K562 (cell line): ENCODE results near the gene BRD7. TPM values are rescaled to one million over a fixed set of nuclear protein-coding genes. Genes with fewer than 3 reads are reported as not detected.

Experiments used
- ATAC-seq: fragments of 200-7000 bp; cut with Tn5 transposase; 3 replicates; pipeline ENCODE4 v1.9.1; 2020; ENCODE audit warnings: moderate library complexity
- BruUV-seq: library from RNA; stranded (reverse); fragments of 400-500 nt; replicated peaks from 2 replicates; lab custom pipeline; 2021; lab: Mats Ljungman, UMichigan
- CTCF ChIA-PET: fragments of 300-600 bp; formaldehyde crosslinking; extraction: SDS; loops from one replicate; lab custom pipeline; 2021; ENCODE audit warnings: low intra/inter-chr PET ratio; lab: Yijun Ruan, JAX
- POLR2A ChIA-PET: fragments of 300-600, 350-650 bp; sonication (Branson Sonifier 250); formaldehyde crosslinking; extraction: SDS; loops from one replicate; lab custom pipeline; 2021; ENCODE audit warnings: antibody characterized with exemption, inconsistent platforms; lab: Yijun Ruan, JAX
- DNase-seq, 4 experiments: peaks; one replicate each; pipeline versions ENCODE4 v3.0.0 to v3.0.0-alpha.2; 2011 to 2018; ENCODE audit warnings: low spot score in 3 of 4, mixed read lengths in 3 of 4; ENCODE audit errors: extremely low read depth in 1 of 4
- FAIRE-seq: peaks from 2 replicates; lab custom pipeline; 2011; peaks lifted over from hg19 to GRCh38; lab: Jason Lieb, UNC
- H2AFZ ChIP-seq: 2 replicates; pipeline ENCODE4 v1.6.0; 2011; ENCODE audit warnings: low read depth, low read length, control low read depth, inconsistent platforms
- H3K27ac ChIP-seq: fragments of 200-600 bp; 3 replicates; pipeline ENCODE4 v1.8.0; 2011; ENCODE audit warnings: low read depth, mild to moderate bottlenecking, control low read depth, inconsistent platforms, low read length, moderate library complexity, mixed read lengths; ENCODE audit errors: extremely low read depth
- H3K27me3 ChIP-seq, 2 experiments: fragments of 300-600 bp in 1 of 2; 2 replicates in 1 of 2; 3 replicates in 1 of 2; pipeline versions ENCODE4 v1.6.0 to v1.8.0; 2011; ENCODE audit warnings: inconsistent platforms in 2 of 2, low read length in 2 of 2, mild to moderate bottlenecking in 1 of 2, mixed read lengths in 1 of 2, moderate library complexity in 1 of 2; ENCODE audit not compliant: control insufficient read depth in 2 of 2, insufficient read depth in 2 of 2
- H3K36me3 ChIP-seq: fragments of 300-600 bp; 3 replicates; pipeline ENCODE4 v1.8.0; 2011; ENCODE audit warnings: mild to moderate bottlenecking, low read length, inconsistent platforms; ENCODE audit not compliant: control insufficient read depth, insufficient read depth
- H3K4me1 ChIP-seq, 2 experiments: fragments of 200-600 bp in 1 of 2; replicated peaks in 1 of 2; 2 replicates in 1 of 2; 3 replicates in 1 of 2; pipeline versions ENCODE4 v1.5.1 to v1.8.0; 2011; ENCODE audit warnings: inconsistent platforms in 2 of 2, low read length in 2 of 2, mild to moderate bottlenecking in 1 of 2, mixed read lengths in 1 of 2, moderate library complexity in 1 of 2; ENCODE audit not compliant: control insufficient read depth in 2 of 2, insufficient read depth in 2 of 2
- H3K4me2 ChIP-seq: 2 replicates; pipeline ENCODE4 v1.6.1; 2011; ENCODE audit warnings: low read length, control low read depth, inconsistent platforms, mixed read lengths; ENCODE audit not compliant: insufficient read depth
- H3K4me3 ChIP-seq: fragments of 200-600 bp; sonication (generic), shearing (Covaris generic); 2 replicates; pipeline ENCODE4 v1.5.1; 2016; ENCODE audit warnings: control low read depth, inconsistent platforms
- H3K79me2 ChIP-seq: fragments of 200-600 bp; 3 replicates; pipeline ENCODE4 v1.8.0; 2011; ENCODE audit warnings: low read length, inconsistent platforms; ENCODE audit not compliant: control insufficient read depth, insufficient read depth
- H3K9ac ChIP-seq, 2 experiments: 2 replicates each; pipeline versions ENCODE4 v1.6.0 to v1.6.1; 2011; ENCODE audit warnings: low read depth in 2 of 2, low read length in 2 of 2, control low read depth in 1 of 2, inconsistent platforms in 1 of 2, mild to moderate bottlenecking in 1 of 2, mixed read lengths in 1 of 2; ENCODE audit not compliant: insufficient read depth in 1 of 2
- H3K9me1 ChIP-seq: one replicate; pipeline ENCODE4 v1.6.0; 2011; ENCODE audit warnings: inconsistent platforms, mild to moderate bottlenecking, low read length, moderate library complexity; ENCODE audit not compliant: control insufficient read depth, insufficient read depth
- H3K9me3 ChIP-seq: replicated peaks from 2 replicates; pipeline ENCODE4 v1.5.1; 2011; ENCODE audit warnings: low read depth, low read length, inconsistent platforms; ENCODE audit not compliant: control insufficient read depth, insufficient read depth
- H4K20me1 ChIP-seq: replicated peaks from 2 replicates; pipeline ENCODE4 v1.6.1; 2011; ENCODE audit warnings: low read length, inconsistent platforms, mixed read lengths; ENCODE audit not compliant: control insufficient read depth, insufficient read depth
- FOXJ2 ChIP-seq: fragments of 200-800 bp; sonication (Bioruptor generic); IDR thresholded peaks from 2 replicates; pipeline ENCODE4 v1.6.1; 2016; ENCODE audit warnings: missing genetic modification characterization, missing compliant biosample characterization
- POLR2G ChIP-seq: fragments of 200-400 bp; formaldehyde crosslinking; IDR thresholded peaks from 2 replicates; pipeline ENCODE4 v1.6.1; 2017; ENCODE audit warnings: low read depth, mild to moderate bottlenecking, antibody characterized with exemption, low read length, moderate library complexity
- XRCC4 ChIP-seq: IDR thresholded peaks from one replicate; pipeline ENCODE4 v1.6.1; 2011; ENCODE audit not compliant: insufficient read depth, insufficient read length; ENCODE audit errors: extremely low read depth
- WGBS: fragments of 100-300 bp; shearing (Covaris generic); methylation state at CpG from one replicate; pipeline ENCODE4 v1.1.6; 2016; ENCODE audit warnings: low coverage, mixed read lengths; ENCODE audit not compliant: insufficient coverage; ENCODE audit errors: missing lambda C conversion rate; 5-methylcytosine and 5-hydroxymethylcytosine counted together
- in situ Hi-C: fragments of 300-500 bp; cut with MboI; formaldehyde crosslinking; loops from 4 replicates; pipeline ENCODE4 v1.15.0; 2018; ENCODE audit warnings: inconsistent platforms, mixed read lengths
- intact Hi-C: fragments of 100-400 bp; cut with micrococcal nuclease; formaldehyde crosslinking; loops from 2 replicates; pipeline ENCODE4 v1.14.2; 2022
- polyA plus RNA-seq, 8 experiments: library from polyadenylated mRNA; depleted of rRNA in 4 of 8; stranded (reverse) in 5 of 8; unstranded in 3 of 8; fragments of >200 nt; fragmentation: Nextera tagmentation in 2 of 8; fragmentation: Illumina TruSeq in 1 of 8; extraction: Ambion mirVana in 2 of 8; extraction: Trizol in 1 of 8; gene quantifications; 2 replicates each; pipeline versions ENCODE4 v1.2.1 to v1.2.3, GENCODE V29; 2011 to 2014; ENCODE audit warnings: inconsistent platforms in 1 of 8, missing spikeins in 1 of 8
- total RNA-seq, 7 experiments: library from RNA; depleted of rRNA in 6 of 7; stranded (reverse); fragments of >200 nt in 6 of 7; fragmentation: Illumina TruSeq in 2 of 7; extraction: Trizol in 2 of 7; gene quantifications; 2 replicates each; pipeline versions ENCODE4 v1.2.1 to v1.2.3, GENCODE V29; 2011 to 2021; ENCODE audit warnings: low replicate concordance in 1 of 7

The BRD7 gene
- total and polyA plus RNA-seq, 9 of the 15 experiments (the other 6 are each of a cell fraction or from before 2014, with no cell fraction given) = 20.6 to 101 (median 68.7) TPM

DNA sequence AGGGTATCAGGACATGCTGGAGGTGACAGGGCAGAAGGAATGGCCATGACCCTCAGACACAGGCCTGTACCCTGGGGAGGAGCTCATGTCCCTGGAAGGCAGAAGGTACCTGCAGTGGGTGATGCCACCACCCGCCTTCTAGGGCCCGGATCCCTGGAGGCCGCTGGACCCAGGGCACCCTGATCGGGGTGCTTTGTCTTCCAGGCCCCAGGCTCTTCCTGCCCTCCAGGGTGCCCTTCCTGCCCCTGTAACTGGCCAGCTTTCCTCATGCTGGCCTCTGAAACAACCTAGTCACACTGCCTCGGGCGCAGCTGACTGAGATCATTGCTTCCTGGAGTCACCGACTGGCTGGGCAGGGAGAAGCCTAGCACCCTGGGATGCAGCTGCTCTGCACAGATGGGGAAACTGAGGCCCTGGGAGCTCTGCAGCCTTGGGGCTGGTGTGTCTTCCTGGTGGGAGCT is 96.6 kb downstream of the BRD7 start:
- WGBS = 89% methylated on average over 7 of the region's 7 CpGs
- peak overlapping the region in 1 of 2 experiments; percentile 80; a peak in 2 of 4 replicates for H3K9ac ChIP-seq
- no peaks in the 10 kb centered on the region for H3K27me3 ChIP-seq
- H3K9me1 ChIP-seq = peaks cover 3% of the 10 kb centered on the region
- peaks cover 19% of the 10 kb centered on the region; the same call in 1 of the 2 replicates for H4K20me1 ChIP-seq
- no peak overlapping the region for H3K4me2 ChIP-seq
- H2AFZ ChIP-seq = no peak overlapping the region
- TF ChIP-seq FOXJ2 (tag) (no peak), XRCC4 (no peak), POLR2G (peak; percentile 14; the same call in 1 of the 2 replicates)
- DNase-seq = no peak
- ChIA-PET CTCF (no interaction called here), POLR2A (interaction anchor here (0.7 to 5.1 kb wide), 6 partner anchors 9 to 52 kb away, joined by 3 to 34 read pairs (median 5); no protein-coding TSS in a partner anchor)
- ATAC-seq = no peak
- no peak overlapping the region for H3K4me3 ChIP-seq
- FAIRE-seq = no peak
- intact Hi-C loops (no loop called here), in situ Hi-C loops (loop anchor here (25.0 kb wide), 1 partner anchor 1660 kb away; the partner anchor contains the start of gene N4BP1)
- H3K36me3 ChIP-seq = peaks cover 53% of the 10 kb centered on the region
- 0 out of 3 replicates have a peak overlapping the region, but pooled peaks have one; percentile 31 for H3K27ac ChIP-seq
- no TSS peak for BruUV-seq
- peaks cover 100% of the 10 kb centered on the region for H3K79me2 ChIP-seq
- H3K4me1 ChIP-seq = peaks cover 35 to 80% of the 10 kb centered on the region in 2 experiments
- no peaks in the 10 kb centered on the region for H3K9me3 ChIP-seq
